MM.1S (cell line): Measurements from ENCODE around the gene TRPM2.

Source experiments
- DNase-seq: peaks from one replicate; pipeline ENCODE4 v3.0.0-alpha.2; 2015
- H2AFZ ChIP-seq: fragments of 300-600 bp; sonication (generic); 2 replicates; pipeline ENCODE4 v1.6.0; 2016; ENCODE audit warnings: antibody characterized with exemption, low read length
- H3F3A ChIP-seq: fragments of 300-600 bp; sonication (generic); 2 replicates; pipeline ENCODE4 v1.6.1; 2016; ENCODE audit warnings: mild to moderate bottlenecking, antibody characterized with exemption, low read length, moderate library complexity, mixed read lengths; ENCODE audit not compliant: insufficient read depth
- H3K27ac ChIP-seq: fragments of 300-600 bp; sonication (generic); 2 replicates; pipeline ENCODE4 v1.5.1; 2016; ENCODE audit warnings: mild to moderate bottlenecking, low read length
- H3K27me3 ChIP-seq: fragments of 300-600 bp; sonication (generic); replicated peaks from 2 replicates; pipeline ENCODE4 v1.6.0; 2016; ENCODE audit warnings: low read length; ENCODE audit not compliant: insufficient read depth
- H3K36me3 ChIP-seq: fragments of 300-600 bp; sonication (generic); replicated peaks from 2 replicates; pipeline ENCODE4 v1.6.1; 2016; ENCODE audit warnings: mild to moderate bottlenecking, low read length, mixed read lengths; ENCODE audit not compliant: insufficient read depth
- H3K4me1 ChIP-seq: fragments of 300-600 bp; sonication (generic); 2 replicates; pipeline ENCODE4 v1.6.1; 2016; ENCODE audit warnings: low read length, mixed read lengths
- H3K4me2 ChIP-seq: fragments of 300-600 bp; sonication (generic); 2 replicates; pipeline ENCODE4 v1.6.0; 2016; ENCODE audit warnings: low read depth, low read length
- H3K4me3 ChIP-seq: fragments of 300-600 bp; sonication (generic); 2 replicates; pipeline ENCODE4 v1.5.1; 2016; ENCODE audit warnings: low read length, mixed read lengths
- H3K79me2 ChIP-seq: fragments of 300-600 bp; sonication (generic); 2 replicates; pipeline ENCODE4 v1.6.1; 2016; ENCODE audit warnings: mixed run types, low read length, mixed read lengths
- H3K9ac ChIP-seq: fragments of 300-600 bp; sonication (generic); 2 replicates; pipeline ENCODE4 v1.6.1; 2016; ENCODE audit warnings: low read length, mixed read lengths
- H3K9me2 ChIP-seq: fragments of 300-600 bp; sonication (generic); replicated peaks from 2 replicates; pipeline ENCODE4 v1.6.1; 2016; ENCODE audit warnings: mild to moderate bottlenecking, low read length, mixed read lengths; ENCODE audit not compliant: insufficient read depth
- H3K9me3 ChIP-seq: fragments of 300-600 bp; sonication (generic); replicated peaks from 2 replicates; pipeline ENCODE4 v1.6.1; 2016; ENCODE audit warnings: mild to moderate bottlenecking, low read length, mixed read lengths; ENCODE audit not compliant: insufficient read depth
- H4K20me1 ChIP-seq: fragments of 300-600 bp; sonication (generic); 2 replicates; pipeline ENCODE4 v1.6.1; 2016; ENCODE audit warnings: mild to moderate bottlenecking, low read length, moderate library complexity, mixed read lengths; ENCODE audit not compliant: insufficient read depth
- CTCF ChIP-seq: fragments of 300-600 bp; sonication (generic); IDR thresholded peaks from 2 replicates; pipeline ENCODE4 v1.5.1; 2016; ENCODE audit warnings: antibody characterized with exemption, low read length, mixed read lengths
- EZH2 ChIP-seq: fragments of 300-600 bp; sonication (generic); optimal IDR thresholded peaks from 2 replicates; pipeline ENCODE3; 2017; ENCODE audit warnings: low read depth, mild to moderate bottlenecking, antibody characterized with exemption, low read length, mixed read lengths
- EZH2phosphoT487 ChIP-seq: fragments of 300-600 bp; sonication (generic); IDR thresholded peaks from 2 replicates; pipeline ENCODE4 v1.6.1; 2018; ENCODE audit warnings: antibody characterized with exemption, low read length

Gene TRPM2

GRCh38 chr21:44350773-44351481, 2.5 kb upstream of the TRPM2 start:
- no peaks in the 10 kb centered on the region for H4K20me1 ChIP-seq
- DNase-seq, result no peak
- peaks cover 91% of the 10 kb centered on the region for H3K27me3 ChIP-seq
- H3K9me2 ChIP-seq, result no peaks in the 10 kb centered on the region
- H3K9ac ChIP-seq, result no peak overlapping the region
- H3K4me3 ChIP-seq, result no peak overlapping the region
- H3K9me3 ChIP-seq, result no peaks in the 10 kb centered on the region
- H3K4me1 ChIP-seq, result no peaks in the 10 kb centered on the region; the same call in 1 of the 2 replicates
- no peaks in the 10 kb centered on the region for H3K36me3 ChIP-seq
- no peak overlapping the region for H3K27ac ChIP-seq
- H3K79me2 ChIP-seq, result no peaks in the 10 kb centered on the region
- no peak overlapping the region for H3K4me2 ChIP-seq
- no peaks in the 10 kb centered on the region for H3F3A ChIP-seq
- H2AFZ ChIP-seq, result no peak overlapping the region
- TF ChIP-seq EZH2phosphoT487 (no peak), CTCF (no peak)

- H3K4me2 ChIP-seq, result no peak overlapping the region
- peaks cover 91% of the 10 kb centered on the region for H3K27me3 ChIP-seq
- H3K79me2 ChIP-seq, result no peaks in the 10 kb centered on the region
- no peaks in the 10 kb centered on the region for H3K9me3 ChIP-seq
- no peak overlapping the region for H3K27ac ChIP-seq
- TF ChIP-seq CTCF, result no peak
- TF ChIP-seq EZH2, result no peak
- TF ChIP-seq EZH2phosphoT487, result no peak
- no peaks in the 10 kb centered on the region for H3F3A ChIP-seq
- no peak overlapping the region for H3K4me3 ChIP-seq
- H3K4me1 ChIP-seq, result no peaks in the 10 kb centered on the region; the same call in 1 of the 2 replicates
- no peaks in the 10 kb centered on the region for H4K20me1 ChIP-seq
- DNase-seq, result no peak
- no peak overlapping the region for H3K9ac ChIP-seq
- no peak overlapping the region for H2AFZ ChIP-seq
- no peaks in the 10 kb centered on the region for H3K9me2 ChIP-seq
- H3K36me3 ChIP-seq, result no peaks in the 10 kb centered on the region
Measured at GRCh38 chr21:44351535-44352252, 1.7 kb upstream of the TRPM2 start.

- Histone ChIP-seq H3F3A (no peaks in the 10 kb centered on the region), H3K4me2 (no peak overlapping the region), H3K9me3 (no peaks in the 10 kb centered on the region), H3K9me2 (no peaks in the 10 kb centered on the region), H3K9ac (no peak overlapping the region), H2AFZ (no peak overlapping the region), H3K36me3 (no peaks in the 10 kb centered on the region), H3K27me3 (peaks cover 91% of the 10 kb centered on the region), H3K27ac (no peak overlapping the region), H3K79me2 (no peaks in the 10 kb centered on the region), H4K20me1 (no peaks in the 10 kb centered on the region), H3K4me1 (no peaks in the 10 kb centered on the region; the same call in 1 of the 2 replicates), H3K4me3 (no peak overlapping the region)
- no peak for TF ChIP-seq CTCF
- no peak for TF ChIP-seq EZH2phosphoT487
- TF ChIP-seq EZH2, result no peak
- no peak for DNase-seq
Measured at GRCh38 chr21:44352253-44352860, 1.1 kb upstream of the TRPM2 start.
